Thymus (tissue), 11 donors: ENCODE data around the gene CNEP1R1. TPM values are rescaled to one million over a fixed set of nuclear protein-coding genes. Genes with fewer than 3 reads are reported as not detected.

Experiments used
- DNase-seq, 9 donors: peaks; one replicate each; pipeline ENCODE4 v3.0.0-alpha.2; 2013; ENCODE audit warnings: low spot score in 9 of 9, low read depth in 6 of 9, missing footprints in 1 of 9
- H3K27ac ChIP-seq, 2 donors: one replicate each; pipeline ENCODE4 v1.5.1; 2013; ENCODE audit warnings: control low read depth in 1 of 2, low read depth in 1 of 2, low read length in 1 of 2, mild to moderate bottlenecking in 1 of 2, moderate library complexity in 1 of 2
- H3K27me3 ChIP-seq, 2 donors: one replicate each; pipeline ENCODE4 v1.5.1; 2013; ENCODE audit warnings: low read length in 1 of 2; ENCODE audit not compliant: control insufficient read depth in 2 of 2, insufficient read depth in 1 of 2
- H3K36me3 ChIP-seq, 2 donors: one replicate each; pipeline ENCODE4 v1.5.1; 2013; ENCODE audit warnings: low read length in 1 of 2, mild to moderate bottlenecking in 1 of 2, moderate library complexity in 1 of 2; ENCODE audit not compliant: control insufficient read depth in 2 of 2, insufficient read depth in 2 of 2
- H3K4me1 ChIP-seq, 2 donors: one replicate each; pipeline ENCODE4 v1.5.1; 2013; ENCODE audit warnings: low read length in 2 of 2; ENCODE audit not compliant: control insufficient read depth in 2 of 2, insufficient read depth in 2 of 2
- H3K4me3 ChIP-seq, 2 donors: one replicate each; pipeline ENCODE4 v1.5.1; 2013; ENCODE audit warnings: low read length in 2 of 2, control low read depth in 1 of 2, mild to moderate bottlenecking in 1 of 2
- H3K9me3 ChIP-seq, 2 donors: one replicate each; pipeline ENCODE4 v1.5.1; 2013; ENCODE audit warnings: low read length in 1 of 2, mild to moderate bottlenecking in 1 of 2; ENCODE audit not compliant: control insufficient read depth in 2 of 2, insufficient read depth in 1 of 2
- whole genome bisulfite sequencing: extraction: QIAGEN DNeasy Blood & Tissue Kit; methylation state at CpG from one replicate; pipeline ENCODE4 v1.1.7; 2013; 5-methylcytosine and 5-hydroxymethylcytosine counted together
- polyA plus RNA-seq: library from polyadenylated mRNA; stranded (reverse); fragments of 200-250 nt; gene quantifications from one replicate; pipeline ENCODE4 v1.2.3, GENCODE V29; 2013
- total RNA-seq: library from RNA; stranded (reverse); fragments of 120-200 nt; gene quantifications from one replicate; pipeline ENCODE4 v1.2.4, GENCODE V29; 2013
- donor health status: healthy.

The CNEP1R1 gene
- total and polyA plus RNA-seq, 2 donors: 12.7 to 18.5 TPM

GRCh38 chr16:49994006-49994405 is 31.0 kb upstream of the CNEP1R1 start:
- no peak for DNase-seq
- 95% methylated on average over 1 of the region's 1 CpG for WGBS
- Histone ChIP-seq H3K4me1 (no peaks in the 10 kb centered on the region), H3K27ac (no peak overlapping the region), H3K27me3 (no peaks in the 10 kb centered on the region), H3K4me3 (no peak overlapping the region), H3K9me3 (no peaks in the 10 kb centered on the region), H3K36me3 (no peaks in the 10 kb centered on the region)

- Histone ChIP-seq H3K4me1 (no peaks in the 10 kb centered on the region), H3K36me3 (no peaks in the 10 kb centered on the region), H3K27me3 (no peaks in the 10 kb centered on the region), H3K9me3 (no peaks in the 10 kb centered on the region), H3K27ac (no peak overlapping the region), H3K4me3 (no peak overlapping the region)
- WGBS: 68% methylated on average over 1 of the region's 1 CpG
- DNase-seq: no peak
Observed at GRCh38 chr16:49995720-49996119, 29.3 kb upstream of the CNEP1R1 start.

GRCh38 chr16:49997721-49998251 is 27.2 kb upstream of the CNEP1R1 start:
- H3K27me3 ChIP-seq: no peaks in the 10 kb centered on the region
- DNase-seq: no peak
- WGBS: 94% methylated on average over 4 of the region's 4 CpGs

GRCh38 chr16:49998991-49999390 is 26.0 kb upstream of the CNEP1R1 start:
- DNase-seq: no peak
- Histone ChIP-seq H3K4me3 (no peak overlapping the region), H3K27me3 (no peaks in the 10 kb centered on the region), H3K27ac (no peak overlapping the region), H3K36me3 (no peaks in the 10 kb centered on the region), H3K9me3 (no peaks in the 10 kb centered on the region), H3K4me1 (no peaks in the 10 kb centered on the region)
- 97% methylated on average over 5 of the region's 5 CpGs for WGBS

More at GRCh38 chr16:49997721-49998251, 27.2 kb upstream of the CNEP1R1 start:
- no peaks in the 10 kb centered on the region for H3K36me3 ChIP-seq
- H3K4me1 ChIP-seq: no peaks in the 10 kb centered on the region
- no peak overlapping the region for H3K4me3 ChIP-seq
- no peak overlapping the region for H3K27ac ChIP-seq
- H3K9me3 ChIP-seq: no peaks in the 10 kb centered on the region

- no peak overlapping the region for H3K27ac ChIP-seq
- no peak overlapping the region for H3K4me3 ChIP-seq
- no peaks in the 10 kb centered on the region for H3K27me3 ChIP-seq
- 95% methylated on average over 3 of the region's 3 CpGs for WGBS
- H3K9me3 ChIP-seq: no peaks in the 10 kb centered on the region
- no peaks in the 10 kb centered on the region for H3K36me3 ChIP-seq
- no peak for DNase-seq
- no peaks in the 10 kb centered on the region for H3K4me1 ChIP-seq
Observed at GRCh38 chr16:50001144-50001543, 23.9 kb upstream of the CNEP1R1 start.

- Histone ChIP-seq H3K27me3 (no peaks in the 10 kb centered on the region), H3K4me1 (no peaks in the 10 kb centered on the region), H3K36me3 (no peaks in the 10 kb centered on the region), H3K9me3 (no peaks in the 10 kb centered on the region), H3K27ac (no peak overlapping the region), H3K4me3 (no peak overlapping the region)
- WGBS: 91% methylated on average over 1 of the region's 1 CpG
- no peak for DNase-seq
Observed at GRCh38 chr16:50002190-50002589, 22.8 kb upstream of the CNEP1R1 start.

- Histone ChIP-seq H3K27me3 (no peaks in the 10 kb centered on the region), H3K27ac (no peak overlapping the region), H3K36me3 (no peaks in the 10 kb centered on the region), H3K4me1 (no peaks in the 10 kb centered on the region), H3K4me3 (no peak overlapping the region), H3K9me3 (no peaks in the 10 kb centered on the region)
- DNase-seq: no peak
- 95% methylated on average over 4 of the region's 4 CpGs for WGBS
Observed at GRCh38 chr16:50004239-50004638, 20.8 kb upstream of the CNEP1R1 start.

- Histone ChIP-seq H3K9me3 (no peaks in the 10 kb centered on the region), H3K27me3 (no peaks in the 10 kb centered on the region), H3K36me3 (no peaks in the 10 kb centered on the region), H3K4me1 (no peaks in the 10 kb centered on the region), H3K27ac (no peak overlapping the region), H3K4me3 (no peak overlapping the region)
- no peak for DNase-seq
- WGBS: 87% methylated on average over 2 of the region's 2 CpGs
Observed at GRCh38 chr16:50006964-50007363, 18.1 kb upstream of the CNEP1R1 start.

- DNase-seq: no peak
- H3K27ac ChIP-seq: no peak overlapping the region
- H3K4me3 ChIP-seq: no peak overlapping the region
- WGBS: 97% methylated on average over 1 of the region's 1 CpG
- no peaks in the 10 kb centered on the region for H3K36me3 ChIP-seq
- H3K4me1 ChIP-seq: no peaks in the 10 kb centered on the region
- no peaks in the 10 kb centered on the region for H3K27me3 ChIP-seq
- no peaks in the 10 kb centered on the region for H3K9me3 ChIP-seq
Observed at GRCh38 chr16:50007744-50008143, 17.3 kb upstream of the CNEP1R1 start.

- Histone ChIP-seq H3K36me3 (no peaks in the 10 kb centered on the region), H3K27ac (no peak overlapping the region), H3K9me3 (no peaks in the 10 kb centered on the region), H3K4me3 (no peak overlapping the region), H3K4me1 (no peaks in the 10 kb centered on the region), H3K27me3 (no peaks in the 10 kb centered on the region)
- 96% methylated on average over 2 of the region's 2 CpGs for WGBS
- DNase-seq: no peak
Observed at GRCh38 chr16:50010212-50010611, 14.8 kb upstream of the CNEP1R1 start.
